Cardiac fibroblast (primary cell): ENCODE results near the gene ABHD17A.

Experiments used
- DNase-seq, 2 donors: peaks; one replicate each; pipeline versions ENCODE4 v3.0.0 to v3.0.0-alpha.2; 2010; ENCODE audit warnings: low read depth in 2 of 2
- H3K4me3 ChIP-seq, 2 donors: replicated peaks in 1 of 2; 1 replicate in 1 of 2; 2 replicates in 1 of 2; pipeline ENCODE4 v1.5.1; 2011; ENCODE audit warnings: low read depth in 2 of 2, low read length in 2 of 2, mild to moderate bottlenecking in 2 of 2, moderate library complexity in 1 of 2
- TF ChIP-seq, protein P1 (sequence below): IDR thresholded peaks from one replicate; pipeline ENCODE4 v1.5.1; 2011; ENCODE audit warnings: low read depth, mild to moderate bottlenecking, low read length, inconsistent platforms

The ABHD17A gene

DNA sequence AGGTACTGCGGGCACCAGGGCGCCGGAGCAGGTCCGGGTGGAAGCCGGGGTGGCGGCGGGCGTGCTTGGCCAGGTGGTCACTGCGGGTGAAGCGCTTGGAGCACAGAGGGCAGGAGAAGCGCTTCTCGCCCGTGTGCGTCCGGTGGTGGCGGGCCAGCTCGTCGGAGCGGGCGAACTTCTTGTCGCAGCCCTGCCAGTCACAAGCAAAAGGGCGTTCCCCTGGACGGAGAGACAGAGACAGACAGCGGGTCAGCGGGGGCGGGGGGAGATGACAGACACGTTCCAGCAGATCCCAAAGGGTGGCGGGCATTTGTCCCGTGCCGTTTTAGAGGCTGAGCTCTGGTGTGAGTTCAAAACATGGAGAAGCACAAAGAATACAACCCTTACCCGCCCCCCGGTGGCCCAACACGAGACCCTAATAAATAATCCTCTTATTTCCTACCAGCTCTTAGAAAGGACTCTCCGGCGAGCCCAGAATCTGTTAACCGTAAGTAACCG is 30.7 kb downstream of the ABHD17A start:
- no peak for DNase-seq
- TF ChIP-seq, protein P1, sequence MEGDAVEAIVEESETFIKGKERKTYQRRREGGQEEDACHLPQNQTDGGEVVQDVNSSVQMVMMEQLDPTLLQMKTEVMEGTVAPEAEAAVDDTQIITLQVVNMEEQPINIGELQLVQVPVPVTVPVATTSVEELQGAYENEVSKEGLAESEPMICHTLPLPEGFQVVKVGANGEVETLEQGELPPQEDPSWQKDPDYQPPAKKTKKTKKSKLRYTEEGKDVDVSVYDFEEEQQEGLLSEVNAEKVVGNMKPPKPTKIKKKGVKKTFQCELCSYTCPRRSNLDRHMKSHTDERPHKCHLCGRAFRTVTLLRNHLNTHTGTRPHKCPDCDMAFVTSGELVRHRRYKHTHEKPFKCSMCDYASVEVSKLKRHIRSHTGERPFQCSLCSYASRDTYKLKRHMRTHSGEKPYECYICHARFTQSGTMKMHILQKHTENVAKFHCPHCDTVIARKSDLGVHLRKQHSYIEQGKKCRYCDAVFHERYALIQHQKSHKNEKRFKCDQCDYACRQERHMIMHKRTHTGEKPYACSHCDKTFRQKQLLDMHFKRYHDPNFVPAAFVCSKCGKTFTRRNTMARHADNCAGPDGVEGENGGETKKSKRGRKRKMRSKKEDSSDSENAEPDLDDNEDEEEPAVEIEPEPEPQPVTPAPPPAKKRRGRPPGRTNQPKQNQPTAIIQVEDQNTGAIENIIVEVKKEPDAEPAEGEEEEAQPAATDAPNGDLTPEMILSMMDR: no peak
- H3K4me3 ChIP-seq: no peak overlapping the region

DNA sequence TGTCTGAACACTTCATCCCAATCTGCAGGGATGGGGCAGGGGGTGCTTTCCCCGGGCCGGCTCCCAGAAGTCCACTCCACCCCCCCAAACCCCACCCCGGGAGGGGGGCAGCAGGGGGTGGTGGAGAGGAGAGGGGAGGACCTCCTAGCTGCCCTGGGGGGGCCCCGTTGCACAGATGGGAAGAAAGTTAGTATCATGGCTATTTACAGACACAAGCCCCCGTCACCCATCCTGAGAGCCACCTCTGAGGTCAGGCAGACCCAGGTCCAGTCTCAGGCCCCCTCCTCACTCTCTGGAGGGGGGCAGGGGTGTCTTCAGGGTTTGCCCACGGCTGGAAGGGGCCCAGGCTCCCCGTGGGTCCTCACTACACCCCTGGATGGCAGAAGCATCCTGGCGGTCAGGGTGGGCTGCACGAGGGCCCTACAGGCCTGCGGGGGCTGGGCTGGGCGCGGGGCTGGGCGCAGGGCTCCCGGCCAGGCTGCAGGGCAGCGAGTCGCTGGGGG is 31.2 kb downstream of the ABHD17A start:
- TF ChIP-seq, protein P1: no peak
- H3K4me3 ChIP-seq: no peak overlapping the region
- DNase-seq: no peak

DNA sequence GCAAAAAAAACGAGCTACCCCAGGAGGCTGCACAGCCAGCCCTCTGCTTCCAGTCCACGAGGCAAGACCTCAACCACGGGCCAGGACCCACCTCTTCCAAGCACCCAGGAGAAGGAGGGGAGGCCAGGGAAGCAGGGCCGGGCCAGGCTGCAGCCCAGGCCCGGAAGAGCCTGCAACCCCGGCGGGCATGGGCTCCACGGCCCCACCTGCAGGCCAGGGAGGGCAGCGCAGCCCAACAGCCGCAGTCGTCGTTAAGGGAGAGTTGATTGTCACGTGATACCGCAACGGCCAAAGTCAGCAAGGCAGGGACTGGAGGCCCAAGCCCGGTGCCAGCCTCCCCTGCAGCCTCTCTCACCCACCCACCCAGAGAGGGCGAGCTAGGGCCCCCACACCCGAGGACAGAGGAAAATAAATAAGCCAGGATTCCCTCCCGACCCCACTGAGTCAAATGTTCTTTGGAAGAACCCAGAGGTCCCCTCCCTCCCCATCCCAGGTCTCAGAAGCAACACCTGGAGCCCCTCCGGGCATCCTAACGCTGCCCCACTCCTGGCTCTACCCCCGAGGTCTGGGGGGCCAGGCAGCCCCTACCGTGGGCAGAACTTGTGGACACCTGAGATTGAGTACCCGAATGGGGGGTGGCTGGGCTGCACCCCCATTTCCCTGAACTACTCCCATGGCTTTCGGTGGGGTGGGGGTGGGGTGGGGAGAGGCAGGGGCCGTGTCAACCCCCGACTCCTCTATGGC is 31.8 kb downstream of the ABHD17A start:
- no peak overlapping the region for H3K4me3 ChIP-seq
- peak; percentile 83 to 84 for DNase-seq
- TF ChIP-seq, protein P1: peak; percentile 91

DNA sequence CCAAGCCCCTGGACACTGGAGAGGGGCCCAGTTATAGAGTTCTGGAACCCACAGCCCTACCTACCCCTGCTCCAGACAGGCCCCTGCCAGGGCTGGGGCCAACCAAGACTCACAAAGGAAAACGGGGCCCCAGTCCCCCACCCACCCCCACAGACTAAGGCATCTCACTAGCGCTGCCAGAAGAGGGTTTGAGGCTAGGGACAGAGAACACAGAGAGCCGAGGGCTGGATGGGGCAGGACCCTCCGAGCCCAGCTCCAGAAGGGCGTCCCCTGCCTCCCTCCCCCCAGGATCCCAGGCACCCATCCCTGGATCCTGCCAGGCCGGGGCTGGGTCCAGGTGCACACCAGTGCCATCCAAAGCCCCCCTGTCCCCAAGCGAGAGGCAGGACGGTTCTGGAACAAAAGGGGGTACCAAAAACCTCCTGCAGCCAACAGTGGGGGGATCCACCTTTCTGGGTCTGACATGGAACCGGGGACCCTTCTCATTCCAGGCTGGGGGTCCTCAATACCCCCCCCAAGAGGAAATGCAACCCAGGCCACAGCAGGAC is 32.6 kb downstream of the ABHD17A start:
- TF ChIP-seq, protein P1: no peak
- no peak for DNase-seq
- H3K4me3 ChIP-seq: no peak overlapping the region

DNA sequence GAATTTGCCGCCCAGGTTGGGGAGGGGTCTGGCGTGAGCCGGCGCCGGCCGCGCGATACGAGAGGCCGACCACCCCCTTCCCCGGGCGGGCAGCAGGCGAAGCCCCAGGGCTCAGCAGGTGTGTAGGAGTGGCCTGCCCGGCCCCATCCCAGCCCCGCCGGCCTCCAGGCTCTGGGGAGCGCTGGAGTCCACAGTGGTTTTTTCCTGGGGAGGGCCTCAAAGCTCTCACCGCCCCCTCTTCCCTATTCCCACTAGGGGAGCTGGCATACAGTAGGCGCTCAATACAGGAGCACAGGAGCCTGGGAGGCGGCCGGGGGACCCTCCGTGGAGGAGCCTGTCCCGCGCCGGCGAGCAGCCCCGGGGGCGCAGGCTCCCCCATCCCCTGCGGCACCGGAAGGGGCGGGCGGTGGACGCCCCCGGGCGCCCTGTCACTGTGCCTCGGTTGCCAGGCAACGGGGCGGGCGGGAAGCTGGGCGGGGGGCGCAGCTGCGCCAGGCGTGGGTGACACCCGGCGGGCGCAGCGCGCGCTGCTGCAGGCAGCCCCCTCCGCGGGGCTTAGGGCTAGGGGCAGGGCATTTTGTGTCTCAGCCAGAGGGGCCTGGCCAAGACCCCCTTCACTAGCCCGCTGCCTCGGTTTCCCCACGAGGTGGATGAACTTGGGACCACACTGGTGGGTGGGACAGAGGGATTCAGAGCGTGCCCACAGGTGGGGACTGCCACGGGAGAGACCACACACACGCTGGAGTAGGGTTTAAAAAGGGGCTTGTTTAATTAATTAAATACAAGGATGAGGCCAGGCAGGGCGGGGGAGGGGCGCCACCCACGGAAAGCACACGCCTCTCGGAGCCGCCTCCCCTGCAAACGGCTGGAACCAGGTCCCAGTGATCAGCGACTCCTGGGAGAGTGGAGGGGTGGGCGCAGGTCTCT is 33.4 kb downstream of the ABHD17A start:
- no peak for DNase-seq
- no peak overlapping the region for H3K4me3 ChIP-seq
- TF ChIP-seq, protein P1: no peak

DNA sequence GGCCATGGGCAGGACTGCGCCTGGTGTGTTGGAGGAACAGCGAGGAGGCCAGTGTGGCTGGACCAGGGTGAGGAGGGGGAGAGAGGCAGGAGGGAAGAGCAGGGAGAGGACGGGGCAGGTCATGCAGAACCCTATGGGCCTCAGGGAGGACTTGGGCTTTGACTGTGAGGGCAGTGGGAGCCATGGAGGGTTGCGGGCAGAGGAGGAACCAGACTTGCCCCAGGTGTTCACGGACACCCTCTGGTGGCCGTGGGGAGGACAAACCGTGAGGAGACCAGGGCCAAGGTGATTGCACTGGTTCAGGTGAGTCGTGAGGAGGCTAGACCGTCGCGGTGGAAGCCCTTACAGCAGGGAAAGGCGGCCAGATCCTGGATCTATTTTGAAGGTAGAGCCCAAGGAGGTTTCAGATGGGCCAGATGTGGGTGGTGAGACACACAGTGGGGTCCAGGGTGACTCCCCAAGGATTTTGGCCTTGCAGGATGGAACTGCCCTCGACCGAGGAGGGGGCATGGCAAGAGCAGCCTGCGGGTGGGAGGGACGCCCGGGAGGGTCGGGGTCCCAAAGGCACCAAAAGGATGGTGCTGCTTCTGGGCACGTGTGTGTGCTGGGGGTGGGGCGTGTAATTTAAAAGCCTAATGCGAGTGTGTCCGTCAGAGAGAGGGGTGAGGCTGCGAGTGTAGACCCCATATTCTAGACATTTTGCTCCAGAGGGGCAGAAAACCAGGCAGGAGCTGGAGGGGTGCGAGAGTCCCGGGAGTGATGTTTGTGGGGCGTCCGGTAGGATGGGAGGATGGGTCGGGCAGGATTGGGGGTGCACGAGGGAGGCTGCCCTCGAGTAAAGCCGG is 34.3 kb downstream of the ABHD17A start:
- TF ChIP-seq, protein P1: peak; percentile 34
- DNase-seq: no peak
- no peak overlapping the region for H3K4me3 ChIP-seq
